Tibial nerve (tissue), 4 donors: ENCODE data around the gene JTB. TPM values are rescaled to one million over a fixed set of nuclear protein-coding genes. Genes with fewer than 3 reads are reported as not detected.
"Not testable (repeated sequence)": the region's sequence is repeated elsewhere in the genome, so short reads cannot be mapped to it uniquely, and the experiment has no call there.

ENCODE experiments used
- DNase-seq, 2 donors: peaks; one replicate each; pipeline ENCODE4 v3.0.0-alpha.2; 2019; ENCODE audit warnings: low spot score in 2 of 2
- H3K27ac ChIP-seq, 4 donors: fragments of 200-600 bp; sonication (generic) in 3 of 4; one replicate each; pipeline ENCODE4 v1.5.1; 2017 to 2019; ENCODE audit warnings: mild to moderate bottlenecking in 1 of 4
- H3K27me3 ChIP-seq, 2 donors: fragments of 200-600 bp; sonication (generic) in 1 of 2; one replicate each; pipeline versions ENCODE4 v1.5.1 to v1.6.0; 2017 to 2019
- H3K36me3 ChIP-seq, 3 donors: fragments of 200-600 bp; sonication (generic); one replicate each; pipeline ENCODE4 v1.5.1; 2018 to 2019
- H3K4me1 ChIP-seq, 4 donors: fragments of 200-600 bp; sonication (generic) in 3 of 4; one replicate each; pipeline ENCODE4 v1.5.1; 2017 to 2019
- H3K4me3 ChIP-seq, 4 donors: fragments of 200-600 bp; sonication (generic) in 3 of 4; one replicate each; pipeline ENCODE4 v1.5.1; 2017 to 2019; ENCODE audit warnings: mild to moderate bottlenecking in 1 of 4, moderate library complexity in 1 of 4
- H3K9me3 ChIP-seq, 4 donors: fragments of 200-600 bp; sonication (generic) in 3 of 4; one replicate each; pipeline ENCODE4 v1.5.1; 2017 to 2019
- CTCF ChIP-seq, 5 experiments: fragments of 200-600 bp in 3 of 5; fragments of 450-650 bp in 2 of 5; sonication (generic) in 3 of 5; IDR thresholded peaks; one replicate each; pipeline ENCODE4 v1.5.1; 2016 to 2019; ENCODE audit warnings: antibody characterized with exemption in 5 of 5, mild to moderate bottlenecking in 3 of 5, moderate library complexity in 2 of 5
- EP300 ChIP-seq, 2 donors: sonication (generic); formaldehyde crosslinking; IDR thresholded peaks; one replicate each; pipeline ENCODE4 v1.6.1; 2017; ENCODE audit warnings: antibody characterized with exemption in 2 of 2, mild to moderate bottlenecking in 1 of 2
- POLR2A ChIP-seq, 2 donors: fragments of 450-650 bp; IDR thresholded peaks; one replicate each; pipeline ENCODE4 v1.6.1; 2017; ENCODE audit warnings: antibody characterized with exemption in 2 of 2, mild to moderate bottlenecking in 2 of 2, moderate library complexity in 2 of 2
- WGBS, 2 donors: methylation state at CpG; one replicate each; pipeline ENCODE4 v1.1.5; 2018; 5-methylcytosine and 5-hydroxymethylcytosine counted together
- total RNA-seq, 4 donors: library from RNA; depleted of rRNA; stranded (reverse); fragments of >200 nt; gene quantifications; one replicate each; pipeline ENCODE4 v1.1.0, GENCODE V29; 2016

JTB gene
- total RNA-seq, 4 donors from 2014 or later, result 149 to 289 (median 241) TPM

DNA sequence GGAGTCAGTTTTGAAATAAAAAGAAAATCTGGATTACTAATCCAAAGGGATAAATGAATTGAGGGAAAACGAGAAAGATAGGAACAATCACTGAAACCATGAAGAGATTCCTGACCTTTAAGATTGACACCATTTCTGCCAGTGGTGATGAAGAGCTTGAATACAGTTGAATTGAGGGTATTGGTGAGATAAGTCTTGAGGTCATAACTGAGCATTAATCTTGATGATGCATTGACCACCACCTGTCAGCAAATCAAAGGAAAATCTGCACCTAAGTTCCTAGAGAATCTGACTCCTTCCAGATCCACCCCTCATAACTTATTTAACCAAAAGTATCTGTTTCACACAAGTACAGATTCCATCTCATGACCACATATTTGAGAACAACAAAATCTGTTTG, 34.7 kb upstream of the JTB start:
- WGBS, 2 donors, result 61 to 75% methylated on average over 1 of the region's 1 CpG
- Histone ChIP-seq H3K4me3 (no peak overlapping the region), H3K27ac (no peak overlapping the region), H3K4me1 (no peaks in the 10 kb centered on the region), H3K27me3 (no peaks in the 10 kb centered on the region), H3K36me3 (no peaks in the 10 kb centered on the region), H3K9me3 (no peaks in the 10 kb centered on the region)
- TF ChIP-seq POLR2A (IDR thresholded peaks at IDR 0.05) (no peak), EP300 (IDR thresholded peaks at IDR 0.05) (no peak), CTCF (IDR thresholded peaks at IDR 0.05) (no peak)
- DNase-seq, result no peak

DNA sequence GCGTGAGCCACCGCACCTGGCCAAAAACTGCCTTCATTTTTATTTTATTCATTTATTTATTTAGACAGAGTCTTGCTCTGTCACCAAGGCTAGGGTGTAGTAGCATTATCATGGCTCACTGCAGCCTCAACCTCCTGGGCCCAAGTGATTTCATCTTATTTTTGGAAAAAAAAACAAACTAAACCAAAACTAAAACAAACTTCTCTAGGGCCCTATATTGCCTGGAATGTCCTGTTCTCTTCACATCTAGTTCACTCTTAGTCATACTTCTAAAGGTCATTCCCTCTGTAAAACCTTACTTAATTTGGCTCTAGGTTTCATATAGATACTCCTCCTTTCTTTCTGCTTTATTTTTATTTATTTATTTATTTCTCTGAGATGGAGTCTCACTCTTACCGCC, 28.7 kb upstream of the JTB start:
- DNase-seq, result no peak
- no peaks in the 10 kb centered on the region for H3K36me3 ChIP-seq
- TF ChIP-seq EP300 (IDR thresholded peaks at IDR 0.05) (no peak), POLR2A (IDR thresholded peaks at IDR 0.05) (no peak), CTCF (IDR thresholded peaks at IDR 0.05) (no peak)
- no peaks in the 10 kb centered on the region for H3K4me1 ChIP-seq
- H3K27me3 ChIP-seq, result no peaks in the 10 kb centered on the region
- no peak overlapping the region for H3K27ac ChIP-seq
- no peaks in the 10 kb centered on the region for H3K9me3 ChIP-seq
- WGBS, 2 donors, result 88 to 96% methylated on average over 3 of the region's 3 CpGs
- no peak overlapping the region for H3K4me3 ChIP-seq

DNA sequence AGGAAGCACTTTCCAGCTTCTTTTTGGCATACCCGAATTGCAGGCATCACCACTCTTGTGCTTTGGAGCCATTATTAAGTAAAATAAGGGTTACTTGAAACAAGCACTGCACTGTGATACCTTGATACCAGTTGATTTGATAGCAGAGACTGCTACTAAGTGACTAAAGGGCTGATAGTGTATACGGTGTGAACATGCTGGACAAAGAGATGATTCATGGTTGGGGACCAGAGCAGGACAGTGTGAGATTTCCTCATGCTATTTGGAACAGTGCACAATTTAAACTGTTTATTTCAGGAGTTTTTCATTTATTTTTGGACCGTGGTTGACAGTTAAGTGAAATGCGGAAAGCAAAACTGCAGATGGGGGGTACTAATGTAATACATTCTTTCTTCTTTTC, 22.9 kb upstream of the JTB start:
- H3K9me3 ChIP-seq, result no peaks in the 10 kb centered on the region
- TF ChIP-seq CTCF (IDR thresholded peaks at IDR 0.05) (no peak), EP300 (IDR thresholded peaks at IDR 0.05) (no peak), POLR2A (IDR thresholded peaks at IDR 0.05) (no peak)
- H3K27me3 ChIP-seq, result no peaks in the 10 kb centered on the region
- H3K4me1 ChIP-seq, result no peaks in the 10 kb centered on the region
- DNase-seq, result no peak
- WGBS, 2 donors, result 60% methylated on average over 4 of the region's 4 CpGs
- no peak overlapping the region for H3K27ac ChIP-seq
- no peak overlapping the region for H3K4me3 ChIP-seq
- H3K36me3 ChIP-seq, result peaks cover 0 to 11% (median 0%) of the 10 kb centered on the region in 3 donors

DNA sequence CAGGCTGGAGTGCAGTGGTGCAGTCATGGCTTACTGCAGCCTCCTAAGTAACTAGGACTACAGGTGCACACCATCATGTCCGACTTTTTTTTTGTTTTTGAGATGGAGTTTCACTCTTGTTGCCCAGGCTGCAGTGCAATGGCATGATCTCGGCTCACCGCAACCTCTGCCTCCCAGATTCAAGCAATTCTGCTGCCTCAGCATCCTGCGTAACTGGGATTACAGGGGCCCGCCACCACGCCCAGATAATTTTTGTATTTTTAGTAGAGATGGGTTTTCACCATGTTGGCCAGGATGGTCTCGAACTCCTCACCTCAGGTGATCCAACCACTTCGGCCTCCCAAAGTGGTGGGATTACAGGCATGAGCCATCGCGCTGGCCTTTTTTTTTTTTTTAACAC, 19.4 kb upstream of the JTB start:
- H3K9me3 ChIP-seq, H3K4me3 ChIP-seq: not testable (repeated sequence)
- WGBS, 2 donors, result 95 to 96% methylated on average over 10 of the region's 10 CpGs

GRCh38 chr1:153995640-153996039, 18.2 kb upstream of the JTB start:
- no peak for TF ChIP-seq EP300 (IDR thresholded peaks at IDR 0.05)
- TF ChIP-seq CTCF (IDR thresholded peaks at IDR 0.05), result no peak
- no peak for TF ChIP-seq POLR2A (IDR thresholded peaks at IDR 0.05)
- 93 to 99% methylated on average over 11 of the region's 11 CpGs for WGBS, 2 donors
- Histone ChIP-seq H3K9me3 (no peaks in the 10 kb centered on the region), H3K4me1 (peaks cover 0 to 25% (median 18%) of the 10 kb centered on the region in 4 donors), H3K36me3 (peaks cover 0 to 49% (median 3%) of the 10 kb centered on the region in 3 donors), H3K27me3 (no peaks in the 10 kb centered on the region), H3K4me3 (no peak overlapping the region), H3K27ac (no peak overlapping the region)
- no peak for DNase-seq

More for the DNA sequence above, 19.4 kb upstream of the JTB start:
- not testable (repeated sequence) for H3K27me3 ChIP-seq, H3K27ac ChIP-seq, DNase-seq
- Histone ChIP-seq H3K4me1 (peaks cover 0 to 19% (median 11%) of the 10 kb centered on the region in 4 donors), H3K36me3 (peaks cover 0 to 46% (median 3%) of the 10 kb centered on the region in 3 donors)

- H3K4me3 ChIP-seq, result no peak overlapping the region
These were observed 17.7 kb upstream of the JTB start for GRCh38 chr1:153995202-153995601.

More at GRCh38 chr1:153995202-153995601, 17.7 kb upstream of the JTB start:
- Histone ChIP-seq H3K27me3 (no peaks in the 10 kb centered on the region), H3K27ac (no peak overlapping the region), H3K9me3 (no peaks in the 10 kb centered on the region), H3K4me1 (peaks cover 0 to 27% (median 18%) of the 10 kb centered on the region in 4 donors), H3K36me3 (peaks cover 0 to 49% (median 3%) of the 10 kb centered on the region in 3 donors)
- TF ChIP-seq POLR2A (IDR thresholded peaks at IDR 0.05), result no peak
- no peak for DNase-seq
- WGBS, 2 donors, result 76 to 81% methylated on average over 3 of the region's 3 CpGs
